22Rv1 (cell line): ENCODE data around the gene IL10RA.
"Not testable (repeated sequence)": the region's sequence is repeated elsewhere in the genome, so short reads cannot be mapped to it uniquely, and the experiment has no call there.

Experiments
- H3K27ac ChIP-seq: fragments of 450-650 bp; 2 replicates; pipeline ENCODE4 v1.5.1; 2017
- ZFX ChIP-seq: fragments of 450-650 bp; IDR thresholded peaks from 2 replicates; pipeline ENCODE4 v1.6.1; 2017; ENCODE audit warnings: antibody characterized with exemption, borderline replicate concordance
- TF ChIP-seq, protein P1 (sequence below): fragments of 450-650 bp; IDR thresholded peaks from 2 replicates; pipeline ENCODE4 v1.5.1; 2017; ENCODE audit warnings: mild to moderate bottlenecking

Gene IL10RA

GRCh38 chr11:117976445-117976844, 9.7 kb upstream of the IL10RA start:
- H3K27ac ChIP-seq: no peak overlapping the region
- TF ChIP-seq ZFX: no peak
- TF ChIP-seq, protein P1, sequence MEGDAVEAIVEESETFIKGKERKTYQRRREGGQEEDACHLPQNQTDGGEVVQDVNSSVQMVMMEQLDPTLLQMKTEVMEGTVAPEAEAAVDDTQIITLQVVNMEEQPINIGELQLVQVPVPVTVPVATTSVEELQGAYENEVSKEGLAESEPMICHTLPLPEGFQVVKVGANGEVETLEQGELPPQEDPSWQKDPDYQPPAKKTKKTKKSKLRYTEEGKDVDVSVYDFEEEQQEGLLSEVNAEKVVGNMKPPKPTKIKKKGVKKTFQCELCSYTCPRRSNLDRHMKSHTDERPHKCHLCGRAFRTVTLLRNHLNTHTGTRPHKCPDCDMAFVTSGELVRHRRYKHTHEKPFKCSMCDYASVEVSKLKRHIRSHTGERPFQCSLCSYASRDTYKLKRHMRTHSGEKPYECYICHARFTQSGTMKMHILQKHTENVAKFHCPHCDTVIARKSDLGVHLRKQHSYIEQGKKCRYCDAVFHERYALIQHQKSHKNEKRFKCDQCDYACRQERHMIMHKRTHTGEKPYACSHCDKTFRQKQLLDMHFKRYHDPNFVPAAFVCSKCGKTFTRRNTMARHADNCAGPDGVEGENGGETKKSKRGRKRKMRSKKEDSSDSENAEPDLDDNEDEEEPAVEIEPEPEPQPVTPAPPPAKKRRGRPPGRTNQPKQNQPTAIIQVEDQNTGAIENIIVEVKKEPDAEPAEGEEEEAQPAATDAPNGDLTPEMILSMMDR: no peak

DNA sequence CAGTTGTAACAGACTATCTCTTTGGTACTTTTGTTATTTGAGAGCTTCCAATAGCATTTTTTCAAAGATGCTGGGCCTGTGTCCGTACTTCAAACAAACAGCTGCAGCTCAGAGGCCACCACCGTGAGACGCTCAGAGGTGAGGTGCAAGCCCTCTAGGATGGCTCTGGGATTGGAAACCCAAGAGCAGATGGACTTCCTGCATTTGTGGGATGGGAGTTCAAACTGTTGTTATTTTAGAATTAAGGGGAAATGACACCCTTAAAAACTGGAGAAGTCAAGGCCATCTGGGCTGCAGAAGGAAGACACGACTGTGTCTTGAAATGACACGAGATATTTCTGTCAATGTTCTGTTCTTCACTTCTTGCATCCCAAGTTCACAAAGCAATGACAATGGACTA, 9.2 kb upstream of the IL10RA start:
- no peak for TF ChIP-seq ZFX
- TF ChIP-seq, protein P1: no peak
- H3K27ac ChIP-seq: no peak overlapping the region

DNA sequence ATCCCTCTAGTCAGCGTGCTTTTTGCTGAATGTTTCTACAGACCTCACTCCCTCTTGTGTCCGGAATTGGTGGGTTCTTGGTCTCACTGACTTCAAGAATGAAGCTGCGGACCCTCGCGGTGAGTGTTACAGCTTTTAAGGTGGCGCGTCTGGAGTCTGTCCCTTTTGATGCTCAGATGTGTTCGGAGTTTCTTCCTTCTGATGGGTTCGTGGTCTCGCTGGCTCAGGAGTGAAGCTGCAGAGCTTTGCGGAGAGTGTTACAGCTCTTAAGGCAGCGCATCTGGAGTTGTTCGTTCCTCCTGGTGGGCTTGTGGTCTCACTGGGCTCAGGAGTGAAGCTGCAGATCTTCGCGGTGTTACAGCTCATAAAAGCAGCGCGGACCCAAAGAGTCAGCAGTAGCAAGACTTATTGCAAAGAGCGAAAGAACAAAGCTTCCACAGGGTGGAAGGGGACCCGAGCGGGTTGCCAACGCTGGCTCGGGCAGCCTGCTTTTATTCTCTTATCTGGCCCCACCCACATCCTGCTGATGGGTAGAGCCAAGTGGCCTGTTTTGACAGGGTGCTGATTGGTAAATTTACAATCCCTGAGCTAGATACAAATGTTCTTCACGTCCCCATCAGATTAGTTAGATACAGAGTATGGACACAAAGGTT, 8.5 kb upstream of the IL10RA start:
- not testable (repeated sequence) for H3K27ac ChIP-seq

DNA sequence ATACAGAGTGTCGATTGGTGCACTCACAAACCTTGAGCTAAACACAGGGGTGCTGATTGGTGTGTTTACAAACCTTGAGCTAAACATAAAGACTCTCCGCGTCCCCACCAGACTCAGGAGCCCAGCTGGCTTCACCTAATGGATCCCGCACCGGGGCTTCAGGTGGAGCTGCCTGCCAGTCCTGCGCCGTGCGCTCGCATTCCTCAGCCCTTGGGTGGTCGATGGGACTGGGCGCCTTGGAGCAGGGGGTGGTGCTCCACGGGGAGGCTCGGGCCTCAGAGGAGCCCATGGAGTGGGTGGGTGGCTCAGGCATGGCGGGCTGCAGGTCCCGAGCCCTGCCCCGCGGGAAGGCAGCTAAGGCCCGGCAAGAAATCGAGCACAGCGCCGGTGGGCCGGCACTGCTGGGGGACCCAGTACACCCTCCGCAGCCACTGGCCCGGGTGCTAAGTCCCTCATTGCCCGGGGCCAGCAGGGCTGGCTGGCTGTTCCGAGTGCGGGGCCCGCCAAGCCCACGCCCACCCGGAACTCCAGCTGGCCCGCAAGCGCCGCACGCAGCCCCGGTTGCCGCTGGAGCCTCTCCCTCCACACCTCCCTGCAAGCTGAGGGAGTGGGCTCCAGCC, 7.8 kb upstream of the IL10RA start:
- H3K27ac ChIP-seq: not testable (repeated sequence)

- TF ChIP-seq, protein P1: no peak
- no peak for TF ChIP-seq ZFX
- no peak overlapping the region for H3K27ac ChIP-seq
Measured at GRCh38 chr11:117978991-117979390, 7.2 kb upstream of the IL10RA start.

GRCh38 chr11:117979481-117980211, 6.5 kb upstream of the IL10RA start:
- TF ChIP-seq, protein P1: no peak
- TF ChIP-seq ZFX: no peak
- no peak overlapping the region for H3K27ac ChIP-seq

DNA sequence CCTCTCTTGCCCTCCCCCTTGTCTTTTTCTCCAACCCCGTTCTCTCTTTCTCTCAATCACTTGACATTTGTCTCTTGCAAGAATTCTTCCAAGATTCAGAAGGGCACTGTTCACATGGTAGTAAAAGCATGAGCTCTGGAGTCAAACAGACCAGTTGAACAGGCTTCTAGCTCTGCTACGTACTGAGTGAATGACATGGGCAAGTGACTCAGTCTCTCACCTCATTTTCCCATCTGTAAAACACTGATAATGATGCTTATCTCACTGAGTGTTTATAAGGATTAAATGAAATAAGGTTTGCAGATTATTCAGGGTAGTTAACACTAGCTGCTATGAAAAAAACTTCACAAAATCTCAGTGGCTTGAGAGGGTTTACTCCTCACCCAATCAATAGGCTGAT, 5.9 kb upstream of the IL10RA start:
- TF ChIP-seq, protein P1: no peak
- no peak for TF ChIP-seq ZFX
- no peak overlapping the region for H3K27ac ChIP-seq

DNA sequence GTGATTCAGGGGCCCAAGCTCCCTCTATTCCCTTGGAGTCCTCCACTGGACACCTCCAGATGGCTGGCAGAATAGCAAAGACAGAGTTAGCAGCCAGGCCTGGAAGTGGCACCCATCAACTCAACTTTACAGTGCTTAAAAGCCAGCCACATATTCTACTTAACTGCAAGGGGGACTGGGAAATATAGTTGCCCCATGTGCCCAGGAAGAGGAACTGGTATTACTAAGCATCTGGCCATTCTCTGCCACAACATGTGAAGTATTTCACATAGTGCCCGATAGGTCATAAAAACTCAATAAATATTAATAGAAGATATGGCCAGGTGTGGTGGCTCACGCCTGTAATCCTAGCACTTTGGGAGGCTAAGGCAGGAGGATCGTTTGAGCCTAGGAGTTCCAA, 5.5 kb upstream of the IL10RA start:
- TF ChIP-seq, protein P1: no peak
- TF ChIP-seq ZFX: no peak
- H3K27ac ChIP-seq: no peak overlapping the region
